ENCODE results near the gene MEG3. TPM values are rescaled to one million over a fixed set of nuclear protein-coding genes. Genes with fewer than 3 reads are reported as not detected.

MEG3 gene
- total and polyA plus RNA-seq, 2 of the 8 experiments (the other 6 are each of a cell fraction or from before 2014, with no cell fraction given): 0.17 to 1.1 TPM

DNA sequence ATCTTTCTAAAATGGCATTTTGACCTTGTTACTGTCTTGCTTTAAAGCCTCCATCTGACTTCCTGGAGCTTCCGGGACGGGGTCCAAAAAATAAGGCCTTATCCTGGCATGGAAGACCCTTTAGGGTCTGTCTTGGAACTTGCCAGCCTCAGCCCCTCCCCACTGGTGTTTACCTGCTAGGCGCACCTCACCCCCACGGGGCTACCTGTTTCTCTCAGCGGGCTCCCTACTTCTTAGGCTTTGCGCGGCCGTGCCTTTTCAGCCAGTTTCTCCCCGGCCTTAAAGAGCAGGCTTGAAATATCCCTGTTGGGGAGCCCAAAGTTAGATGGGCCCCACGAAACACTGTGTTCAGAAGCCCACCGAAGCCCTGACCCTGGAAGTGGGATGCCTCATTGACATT, 72.5 kb downstream of the MEG3 start:
- Histone ChIP-seq H3K27me3 (replicated peaks in 1 of 4; ENCODE audit: control insufficient read depth in 3 of 4, extremely low read depth in 1 of 4, insufficient read depth in 3 of 4, low read length in 3 of 4) (peaks cover 0 to 20% (median 11%) of the 10 kb centered on the region in 4 experiments; a peak in 4 of 7 replicates), H2BK20ac (ENCODE audit: low read length) (no peak overlapping the region), H3K23me2 (ENCODE audit: low read depth, low read length) (peaks cover 4% of the 10 kb centered on the region), H4K8ac (ENCODE audit: extremely low read depth, insufficient read depth, low read length) (no peak overlapping the region), H2BK5ac (ENCODE audit: low read depth, low read length) (no peak overlapping the region), H3K23ac (ENCODE audit: insufficient read length) (no peak overlapping the region), H4K20me1 (replicated peaks in 1 of 2; ENCODE audit: control insufficient read depth in 1 of 2, insufficient read depth in 2 of 2, low read length in 2 of 2) (no peaks in the 10 kb centered on the region), H2BK120ac (replicated peaks; ENCODE audit: low read depth, low read length) (no peak overlapping the region), H3K79me2 (ENCODE audit: control insufficient read depth in 1 of 2, insufficient read depth in 2 of 2, low read length in 2 of 2) (no peaks in the 10 kb centered on the region), H3K4me2 (ENCODE audit: insufficient read depth in 1 of 2, low read depth in 2 of 2, low read length in 2 of 2) (no peak overlapping the region; a peak in 1 of 4 replicates), H3K36me3 (ENCODE audit: control insufficient read depth in 2 of 4, insufficient read depth in 4 of 4, low read length in 3 of 4) (no peaks in the 10 kb centered on the region), H3K14ac (ENCODE audit: insufficient read length) (no peak overlapping the region), H3K56ac (replicated peaks; ENCODE audit: insufficient read length, low read depth, low read length) (no peak overlapping the region), H3K9me3 (ENCODE audit: insufficient read depth in 2 of 2, low read depth in 1 of 2, low read length in 1 of 2) (peaks cover 0 to 8% of the 10 kb centered on the region in 2 experiments; a peak in 1 of 4 replicates), H3K4me1 (replicated peaks in 1 of 4; ENCODE audit: control insufficient read depth in 3 of 4, insufficient read depth in 4 of 4, low read length in 3 of 4) (peaks cover 5 to 31% (median 9%) of the 10 kb centered on the region in 4 experiments), H3K79me1 (ENCODE audit: low read depth, low read length) (no peaks in the 10 kb centered on the region), H2AK5ac (ENCODE audit: low read depth, low read length) (no peak overlapping the region), H3K9ac (replicated peaks in 1 of 4; ENCODE audit: extremely low read depth in 1 of 4, low read depth in 3 of 4, low read length in 3 of 4) (no peak overlapping the region), H3K4ac (replicated peaks; ENCODE audit: insufficient read length, low read depth, low read length) (no peak overlapping the region), H2BK15ac (ENCODE audit: low read length) (no peak overlapping the region), H4K5ac (ENCODE audit: insufficient read length, low read depth, low read length) (no peak overlapping the region), H3K4me3 (ENCODE audit: extremely low read depth in 1 of 4, insufficient read depth in 2 of 4, low read depth in 3 of 4, low read length in 4 of 4) (no peak overlapping the region), H2AFZ (ENCODE audit: low read length) (0 out of 2 replicates have a peak overlapping the region, but pooled peaks have one; percentile 41), H2BK12ac (ENCODE audit: low read depth, low read length) (no peak overlapping the region), H3K27ac (ENCODE audit: low read depth, low read length) (no peak overlapping the region), H4K91ac (replicated peaks; ENCODE audit: insufficient read length, low read length) (no peak overlapping the region), H3K18ac (ENCODE audit: extremely low read depth, low read length) (no peak overlapping the region; the same call in 1 of the 2 replicates)
- ChIA-PET CTCF (ENCODE audit: partially characterized antibody) (interaction anchor here (0.6 to 6.5 kb wide), 5 partner anchors 11 to 656 kb away, joined by 3 to 70 read pairs (median 5); no protein-coding TSS in a partner anchor), POLR2A (ENCODE audit: partially characterized antibody) (no interaction called here)
- DNase-seq (ENCODE audit: low read depth in 1 of 2, low spot score in 2 of 2) (peak in 1 of 2 experiments; percentile 45), FAIRE-seq (no peak)
- WGBS, 2 experiments (ENCODE audit: extremely low coverage in 1 of 2, insufficient coverage in 1 of 2, insufficient read length in 1 of 2, insufficient replicate concordance in 2 of 2, low coverage in 1 of 2, low lambda C conversion rate in 2 of 2, missing lambda C conversion rate in 1 of 2): 55% methylated on average over 11 of the region's 11 CpGs; no CpG with 5 or more reads in 1 of the 2 experiments
- TF ChIP-seq NANOG (IDR thresholded peaks at IDR 0.05; ENCODE audit: insufficient read depth, low read depth, low read length, poor library complexity, severe bottlenecking): no peak
- TF ChIP-seq EGR1 (IDR thresholded peaks at IDR 0.05; ENCODE audit: borderline replicate concordance, low read depth, low read length): no peak
- TF ChIP-seq EP300 (IDR thresholded peaks at IDR 0.05; ENCODE audit: borderline replicate concordance in 1 of 2, low read depth in 2 of 2, low read length in 2 of 2): no peak
- TF ChIP-seq KDM4A (IDR thresholded peaks at IDR 0.05; ENCODE audit: low read depth, low read length, severe bottlenecking): no peak
- TF ChIP-seq RBBP5 (IDR thresholded peaks at IDR 0.05; ENCODE audit: borderline replicate concordance, low read depth, low read length): no peak
- TF ChIP-seq KDM5A (IDR thresholded peaks at IDR 0.05; ENCODE audit: low read length): no peak
- no peak for TF ChIP-seq TAF1 (IDR thresholded peaks at IDR 0.05; ENCODE audit: low read depth, low read length)

Data from H1 (cell line).